EL (cell line): ENCODE results near the gene WDFY4.

Experiments
- DNase-seq: peaks from one replicate; pipeline ENCODE4 v3.0.0-alpha.2; 2016

The WDFY4 gene

GRCh38 chr10:48800007-48800675 is 115.5 kb downstream of the WDFY4 start:
- DNase-seq, result peak; percentile 8

- DNase-seq, result no peak
Measured at GRCh38 chr10:48801001-48801421, 116.3 kb downstream of the WDFY4 start.

- no peak for DNase-seq
Measured at GRCh38 chr10:48802611-48803071, 118.0 kb downstream of the WDFY4 start.

- DNase-seq, result no peak
Measured at GRCh38 chr10:48803801-48804584, 119.3 kb downstream of the WDFY4 start.

- no peak for DNase-seq
Measured at GRCh38 chr10:48804740-48805182, 120.1 kb downstream of the WDFY4 start.

- no peak for DNase-seq
Measured at GRCh38 chr10:48805411-48805810, 120.7 kb downstream of the WDFY4 start.

- DNase-seq, result no peak
Measured at GRCh38 chr10:48805848-48806247, 121.2 kb downstream of the WDFY4 start.

GRCh38 chr10:48806342-48806741 is 121.7 kb downstream of the WDFY4 start:
- no peak for DNase-seq

GRCh38 chr10:48807791-48808470 is 123.3 kb downstream of the WDFY4 start:
- no peak for DNase-seq

GRCh38 chr10:48809261-48809660 is 124.6 kb downstream of the WDFY4 start:
- DNase-seq, result no peak

- DNase-seq, result peak; percentile 71
Measured at GRCh38 chr10:48811461-48811860, 126.8 kb downstream of the WDFY4 start.

- DNase-seq, result peak; percentile 60
Measured at GRCh38 chr10:48811917-48812316, 127.2 kb downstream of the WDFY4 start.

GRCh38 chr10:48813291-48813690 is 128.6 kb downstream of the WDFY4 start:
- DNase-seq, result no peak

GRCh38 chr10:48813825-48814224 is 129.2 kb downstream of the WDFY4 start:
- no peak for DNase-seq

- peak; percentile 60 for DNase-seq
Measured at GRCh38 chr10:48814933-48815332, 130.3 kb downstream of the WDFY4 start.

GRCh38 chr10:48817141-48817540 is 132.5 kb downstream of the WDFY4 start:
- DNase-seq, result no peak

- no peak for DNase-seq
Measured at GRCh38 chr10:48818081-48818480, 133.4 kb downstream of the WDFY4 start.

GRCh38 chr10:48818861-48819520 is 134.3 kb downstream of the WDFY4 start:
- DNase-seq, result no peak

- no peak for DNase-seq
Measured at GRCh38 chr10:48819783-48820182, 135.1 kb downstream of the WDFY4 start.

GRCh38 chr10:48820231-48820630 is 135.6 kb downstream of the WDFY4 start:
- no peak for DNase-seq

- DNase-seq, result no peak
Measured at GRCh38 chr10:48820699-48821098, 136.0 kb downstream of the WDFY4 start.

- DNase-seq, result no peak
Measured at GRCh38 chr10:48821111-48821510, 136.4 kb downstream of the WDFY4 start.

GRCh38 chr10:48821692-48822091 is 137.0 kb downstream of the WDFY4 start:
- no peak for DNase-seq
